Smooth muscle cell (in vitro differentiated cells): Measurements from ENCODE around the gene NKX6-1. TPM values are rescaled to one million over a fixed set of nuclear protein-coding genes. Genes with fewer than 3 reads are reported as not detected.

Source experiments
- DNase-seq: peaks from one replicate; lab custom pipeline; 2025; ENCODE audit not compliant: unreplicated experiment; lab: John Stamatoyannopoulos, UW
- H2AFZ ChIP-seq: fragments of 200-600 bp; sonication (generic); 2 replicates; pipeline ENCODE4 v1.6.0; 2016; ENCODE audit warnings: antibody characterized with exemption, low read depth, mild to moderate bottlenecking
- H3F3A ChIP-seq: fragments of 200-600 bp; sonication (generic); 2 replicates; pipeline ENCODE4 v1.6.0; 2017; ENCODE audit warnings: antibody characterized with exemption, low read depth
- H3K27ac ChIP-seq: fragments of 200-600 bp; sonication (generic); 2 replicates; pipeline ENCODE4 v1.5.1; 2016; ENCODE audit warnings: low read depth, mild to moderate bottlenecking
- H3K27me3 ChIP-seq: fragments of 200-600 bp; sonication (generic); 2 replicates; pipeline ENCODE4 v1.6.1; 2016; ENCODE audit warnings: low read depth, mild to moderate bottlenecking
- H3K36me3 ChIP-seq: fragments of 200-600 bp; sonication (generic); 2 replicates; pipeline ENCODE4 v1.5.1; 2016; ENCODE audit warnings: low read depth
- H3K4me1 ChIP-seq: fragments of 200-600 bp; sonication (generic); 2 replicates; pipeline ENCODE4 v1.5.1; 2016; ENCODE audit warnings: low read depth
- H3K4me2 ChIP-seq: fragments of 200-600 bp; sonication (generic); 2 replicates; pipeline ENCODE4 v1.6.0; 2016; ENCODE audit warnings: mild to moderate bottlenecking
- H3K4me3 ChIP-seq: fragments of 200-600 bp; sonication (generic); 2 replicates; pipeline ENCODE4 v1.5.1; 2016; ENCODE audit warnings: mild to moderate bottlenecking
- H3K79me2 ChIP-seq: fragments of 200-600 bp; sonication (generic); 2 replicates; pipeline ENCODE4 v1.6.0; 2016; ENCODE audit warnings: low read depth, mild to moderate bottlenecking
- H3K9ac ChIP-seq: fragments of 200-600 bp; sonication (generic); 2 replicates; pipeline ENCODE4 v1.6.0; 2016; ENCODE audit warnings: low read depth
- H3K9me3 ChIP-seq: fragments of 200-600 bp; sonication (generic); replicated peaks from 2 replicates; pipeline ENCODE4 v1.5.1; 2016; ENCODE audit warnings: low read depth
- H4K20me1 ChIP-seq: fragments of 200-600 bp; sonication (generic); 2 replicates; pipeline ENCODE4 v1.6.0; 2016; ENCODE audit warnings: low read depth
- WGBS: methylation state at CpG from one replicate; pipeline ENCODE4 v1.1.7; 2016; ENCODE audit warnings: low lambda C conversion rate; 5-methylcytosine and 5-hydroxymethylcytosine counted together
- polyA plus RNA-seq: library from polyadenylated mRNA; unstranded; fragments of >200 nt; fragmentation: Nextera tagmentation; extraction: Ambion mirVana; gene quantifications from 2 replicates; pipeline ENCODE4 v1.2.1, GENCODE V29; 2016
- total RNA-seq: library from RNA; depleted of rRNA; stranded (reverse); fragments of >200 nt; gene quantifications from 2 replicates; pipeline ENCODE4 v1.2.3, GENCODE V29; 2014
- TF ChIP-seq, protein P1 (sequence below): fragments of 200-600 bp; sonication (generic); IDR thresholded peaks from 2 replicates; pipeline ENCODE4 v1.5.1; 2017; ENCODE audit warnings: borderline replicate concordance, mild to moderate bottlenecking, antibody characterized with exemption; ENCODE audit not compliant: insufficient read depth, poor library complexity, severe bottlenecking

NKX6-1 gene
- total and polyA plus RNA-seq, 2 experiments from 2014 or later: not detected

DNA sequence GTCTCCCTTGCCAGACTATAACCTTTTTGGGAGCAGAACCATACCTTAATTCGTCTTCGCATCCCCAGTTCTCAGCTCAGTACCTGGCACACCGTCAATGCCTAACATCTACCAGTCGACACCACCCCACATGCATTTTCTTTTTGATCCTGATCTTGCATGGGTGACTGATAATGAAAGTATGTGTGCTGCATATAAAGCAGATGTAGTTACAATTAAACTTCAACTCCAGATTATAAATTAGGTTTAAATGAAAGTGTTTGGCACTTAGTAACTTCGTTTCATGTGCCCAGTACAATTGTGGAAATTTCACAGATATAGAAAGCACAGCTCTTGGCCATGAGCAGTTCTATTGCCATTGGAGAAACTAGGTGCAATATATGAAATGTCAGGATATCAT, 8.8 kb upstream of the NKX6-1 start:
- H3K27me3 ChIP-seq: peaks cover 38% of the 10 kb centered on the region
- no peak for DNase-seq
- no peaks in the 10 kb centered on the region for H3K4me1 ChIP-seq
- TF ChIP-seq, protein P1, sequence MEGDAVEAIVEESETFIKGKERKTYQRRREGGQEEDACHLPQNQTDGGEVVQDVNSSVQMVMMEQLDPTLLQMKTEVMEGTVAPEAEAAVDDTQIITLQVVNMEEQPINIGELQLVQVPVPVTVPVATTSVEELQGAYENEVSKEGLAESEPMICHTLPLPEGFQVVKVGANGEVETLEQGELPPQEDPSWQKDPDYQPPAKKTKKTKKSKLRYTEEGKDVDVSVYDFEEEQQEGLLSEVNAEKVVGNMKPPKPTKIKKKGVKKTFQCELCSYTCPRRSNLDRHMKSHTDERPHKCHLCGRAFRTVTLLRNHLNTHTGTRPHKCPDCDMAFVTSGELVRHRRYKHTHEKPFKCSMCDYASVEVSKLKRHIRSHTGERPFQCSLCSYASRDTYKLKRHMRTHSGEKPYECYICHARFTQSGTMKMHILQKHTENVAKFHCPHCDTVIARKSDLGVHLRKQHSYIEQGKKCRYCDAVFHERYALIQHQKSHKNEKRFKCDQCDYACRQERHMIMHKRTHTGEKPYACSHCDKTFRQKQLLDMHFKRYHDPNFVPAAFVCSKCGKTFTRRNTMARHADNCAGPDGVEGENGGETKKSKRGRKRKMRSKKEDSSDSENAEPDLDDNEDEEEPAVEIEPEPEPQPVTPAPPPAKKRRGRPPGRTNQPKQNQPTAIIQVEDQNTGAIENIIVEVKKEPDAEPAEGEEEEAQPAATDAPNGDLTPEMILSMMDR: no peak
- H3K4me2 ChIP-seq: no peak overlapping the region
- H3K79me2 ChIP-seq: no peaks in the 10 kb centered on the region
- no peak overlapping the region for H3K9ac ChIP-seq
- no peak overlapping the region for H3K27ac ChIP-seq
- H4K20me1 ChIP-seq: no peaks in the 10 kb centered on the region
- no peak overlapping the region for H2AFZ ChIP-seq
- no peaks in the 10 kb centered on the region for H3K9me3 ChIP-seq
- H3K4me3 ChIP-seq: no peak overlapping the region
- WGBS: 73% methylated on average over 5 of the region's 5 CpGs
- no peaks in the 10 kb centered on the region for H3F3A ChIP-seq
- no peaks in the 10 kb centered on the region for H3K36me3 ChIP-seq

DNA sequence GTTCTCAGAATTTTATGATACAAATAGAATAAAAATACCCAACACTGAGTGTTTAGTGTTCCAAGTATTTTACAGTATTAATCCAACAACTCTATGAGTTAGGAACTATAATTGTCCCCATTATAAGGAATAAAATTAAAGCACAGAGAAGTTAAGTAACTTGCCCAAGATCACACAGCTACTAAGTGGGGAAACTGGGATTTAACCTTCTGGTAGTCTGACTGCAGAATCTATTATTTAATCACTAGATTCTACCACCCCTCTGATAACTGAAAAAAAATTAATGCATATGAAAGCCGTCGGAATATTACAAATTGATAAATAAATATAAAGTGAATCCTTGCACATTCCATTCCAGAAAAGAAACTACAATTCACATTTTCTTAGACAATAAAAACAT, 5.7 kb upstream of the NKX6-1 start:
- no peaks in the 10 kb centered on the region for H3K36me3 ChIP-seq
- H3K9ac ChIP-seq: no peak overlapping the region
- no peak overlapping the region for H3K4me2 ChIP-seq
- no peak overlapping the region for H3K4me3 ChIP-seq
- TF ChIP-seq, protein P1: no peak
- no peaks in the 10 kb centered on the region for H4K20me1 ChIP-seq
- H2AFZ ChIP-seq: no peak overlapping the region
- no peak overlapping the region for H3K27ac ChIP-seq
- H3K27me3 ChIP-seq: peaks cover 69% of the 10 kb centered on the region
- H3F3A ChIP-seq: no peaks in the 10 kb centered on the region
- no peak for DNase-seq
- no peaks in the 10 kb centered on the region for H3K4me1 ChIP-seq
- no peaks in the 10 kb centered on the region for H3K9me3 ChIP-seq
- 89% methylated on average over 2 of the region's 2 CpGs for WGBS
- no peaks in the 10 kb centered on the region for H3K79me2 ChIP-seq

DNA sequence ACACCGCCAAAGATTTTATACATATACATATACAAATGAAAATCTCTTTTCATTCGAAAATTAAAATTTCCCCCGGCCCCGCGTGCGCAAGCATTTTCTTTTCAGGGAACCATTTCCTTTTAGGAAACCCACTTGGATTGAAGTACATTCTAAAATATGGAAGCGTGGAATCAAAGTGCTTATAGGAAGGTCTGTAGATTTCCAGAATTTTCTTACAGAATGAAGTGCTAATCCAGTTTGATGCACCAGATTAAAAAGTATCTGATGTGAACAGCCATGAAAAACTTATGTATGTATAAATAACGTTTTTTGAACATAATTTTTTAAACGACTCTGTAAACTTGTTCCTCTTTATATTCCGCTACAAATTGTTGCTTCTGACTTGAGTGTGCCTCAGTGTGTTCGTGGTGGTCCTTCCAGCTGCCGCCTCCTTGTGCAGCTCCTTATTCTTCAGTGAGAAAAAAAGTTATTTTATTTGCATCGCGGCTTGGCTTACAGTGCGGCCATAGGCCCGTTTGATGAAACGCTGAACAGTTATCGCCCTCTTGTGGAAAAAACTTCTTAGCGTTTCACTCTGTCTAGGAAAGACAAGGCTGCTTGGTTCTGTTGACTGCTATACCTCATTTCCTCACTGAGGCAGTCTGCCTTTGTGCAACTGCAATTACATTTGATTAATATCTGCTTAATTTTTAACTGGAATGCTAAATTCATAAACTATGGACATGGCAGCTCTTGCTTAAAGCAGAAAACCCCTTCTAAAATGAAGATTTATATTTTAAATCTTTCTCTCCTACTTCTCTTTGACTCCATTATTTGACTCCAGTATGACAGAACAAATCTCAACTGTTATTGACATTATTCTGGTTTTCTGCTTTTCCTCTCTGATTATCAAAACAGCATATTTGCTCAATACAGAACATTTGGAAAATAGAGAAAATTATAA, 4.7 kb upstream of the NKX6-1 start:
- Histone ChIP-seq H3K27me3 (peaks cover 80% of the 10 kb centered on the region), H3K9me3 (no peaks in the 10 kb centered on the region), H3K79me2 (no peaks in the 10 kb centered on the region), H3K36me3 (no peaks in the 10 kb centered on the region), H3K9ac (no peak overlapping the region), H4K20me1 (no peaks in the 10 kb centered on the region), H2AFZ (no peak overlapping the region), H3F3A (no peaks in the 10 kb centered on the region), H3K4me3 (no peak overlapping the region), H3K4me2 (peak overlapping the region; percentile 65), H3K27ac (no peak overlapping the region), H3K4me1 (peaks cover 3% of the 10 kb centered on the region)
- no peak for DNase-seq
- WGBS: 10% methylated on average over 19 of the region's 19 CpGs
- TF ChIP-seq, protein P1: peak; percentile 75

DNA sequence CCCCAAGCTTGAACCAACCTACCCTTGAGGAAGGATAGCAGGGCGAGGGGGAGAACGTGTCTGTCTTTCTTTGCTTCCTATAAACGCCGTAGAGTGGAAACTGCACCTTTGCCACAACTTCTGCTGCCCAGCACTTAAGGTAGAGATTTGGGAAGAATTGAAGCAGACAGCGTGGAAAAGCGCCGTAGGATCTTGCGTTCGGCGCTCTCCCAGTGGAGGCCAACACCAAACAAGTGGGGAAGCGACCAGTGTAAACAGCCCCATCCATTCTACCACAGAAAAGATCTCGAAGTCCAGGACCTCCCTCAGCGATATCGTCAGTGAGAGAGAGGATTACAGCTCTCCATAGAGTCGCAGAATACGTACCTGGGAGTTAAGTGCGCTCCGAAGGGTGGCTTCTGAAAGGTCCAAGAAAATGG, 3.9 kb upstream of the NKX6-1 start:
- Histone ChIP-seq H3K4me2 (no peak overlapping the region), H3K4me1 (peaks cover 11% of the 10 kb centered on the region), H3K9ac (no peak overlapping the region), H3K4me3 (no peak overlapping the region), H3K36me3 (no peaks in the 10 kb centered on the region), H3K27me3 (peaks cover 88% of the 10 kb centered on the region), H2AFZ (no peak overlapping the region), H4K20me1 (no peaks in the 10 kb centered on the region), H3K27ac (no peak overlapping the region), H3F3A (no peaks in the 10 kb centered on the region), H3K79me2 (no peaks in the 10 kb centered on the region), H3K9me3 (no peaks in the 10 kb centered on the region)
- WGBS: 11% methylated on average over 18 of the region's 18 CpGs
- no peak for DNase-seq
- TF ChIP-seq, protein P1: no peak
